IMR-90 (cell line): ENCODE measurements around the gene AMD1.

Source experiments
- BHLHE40 ChIP-seq: fragments of 150-350 bp; IDR thresholded peaks from 2 replicates; pipeline ENCODE4 v1.6.1; 2016; ENCODE audit warnings: mild to moderate bottlenecking, low read depth, low read length
- FOS ChIP-seq: fragments of 150-350 bp; IDR thresholded peaks from 2 replicates; pipeline ENCODE4 v1.6.1; 2016; ENCODE audit warnings: low read depth, low read length
- MAFK ChIP-seq: IDR thresholded peaks from 2 replicates; pipeline ENCODE4 v1.6.1; 2012; ENCODE audit warnings: low read depth, low read length, improper control_type of control experiment
- MAZ ChIP-seq: IDR thresholded peaks from 2 replicates; pipeline ENCODE4 v1.6.1; 2012; ENCODE audit warnings: low read depth, mild to moderate bottlenecking, low read length, improper control_type of control experiment, moderate library complexity, borderline replicate concordance
- MXI1 ChIP-seq: IDR thresholded peaks from 2 replicates; pipeline ENCODE4 v1.6.1; 2012; ENCODE audit warnings: low read depth, mild to moderate bottlenecking, low read length, moderate library complexity, borderline replicate concordance
- POLR2A ChIP-seq: IDR thresholded peaks from 2 replicates; pipeline ENCODE4 v1.6.1; 2012; ENCODE audit warnings: mild to moderate bottlenecking, low read depth, low read length
- RAD21 ChIP-seq: IDR thresholded peaks from 2 replicates; pipeline ENCODE4 v1.6.1; 2012; ENCODE audit warnings: low read length, improper control_type of control experiment
- RFX5 ChIP-seq: IDR thresholded peaks from 2 replicates; pipeline ENCODE4 v1.8.0; 2012; ENCODE audit warnings: low read depth, mild to moderate bottlenecking, low read length, moderate library complexity
- SMC3 ChIP-seq: fragments of 150-350 bp; IDR thresholded peaks from 2 replicates; pipeline ENCODE4 v1.6.1; 2016; ENCODE audit warnings: low read depth, mild to moderate bottlenecking, antibody characterized with exemption, low read length, moderate library complexity
- USF2 ChIP-seq: fragments of 150-350 bp; IDR thresholded peaks from 2 replicates; pipeline ENCODE4 v1.6.1; 2017; ENCODE audit warnings: mild to moderate bottlenecking, antibody characterized with exemption, low read length, low read depth
- TF ChIP-seq, protein P1 (sequence below): conservative IDR thresholded peaks from 2 replicates; pipeline ENCODE4 v1.5.1; 2012; ENCODE audit warnings: mild to moderate bottlenecking, low read depth, low read length, improper control_type of control experiment

DNA sequence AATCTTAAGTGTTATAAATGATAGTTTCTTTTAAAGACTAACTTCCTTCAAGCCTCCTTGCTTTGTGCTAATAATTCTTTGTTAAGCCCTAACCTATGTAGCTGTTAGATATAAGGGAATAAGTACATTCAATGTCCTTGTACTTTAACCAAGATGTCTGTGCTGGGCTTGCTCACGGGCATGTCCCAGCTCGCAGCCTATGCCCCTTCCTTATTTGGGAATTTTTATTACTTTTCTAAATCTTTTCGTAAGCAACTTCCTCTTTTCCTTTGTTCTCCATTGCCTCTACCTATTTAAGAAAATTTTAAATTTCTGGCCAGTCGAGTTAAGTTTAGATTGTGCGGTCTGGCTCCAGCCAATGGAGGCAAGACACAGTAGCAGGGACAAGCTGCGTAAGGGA, 33.3 kb upstream of the AMD1 start:
- TF ChIP-seq POLR2A, result no peak
- no peak for TF ChIP-seq BHLHE40
- TF ChIP-seq, protein P1, sequence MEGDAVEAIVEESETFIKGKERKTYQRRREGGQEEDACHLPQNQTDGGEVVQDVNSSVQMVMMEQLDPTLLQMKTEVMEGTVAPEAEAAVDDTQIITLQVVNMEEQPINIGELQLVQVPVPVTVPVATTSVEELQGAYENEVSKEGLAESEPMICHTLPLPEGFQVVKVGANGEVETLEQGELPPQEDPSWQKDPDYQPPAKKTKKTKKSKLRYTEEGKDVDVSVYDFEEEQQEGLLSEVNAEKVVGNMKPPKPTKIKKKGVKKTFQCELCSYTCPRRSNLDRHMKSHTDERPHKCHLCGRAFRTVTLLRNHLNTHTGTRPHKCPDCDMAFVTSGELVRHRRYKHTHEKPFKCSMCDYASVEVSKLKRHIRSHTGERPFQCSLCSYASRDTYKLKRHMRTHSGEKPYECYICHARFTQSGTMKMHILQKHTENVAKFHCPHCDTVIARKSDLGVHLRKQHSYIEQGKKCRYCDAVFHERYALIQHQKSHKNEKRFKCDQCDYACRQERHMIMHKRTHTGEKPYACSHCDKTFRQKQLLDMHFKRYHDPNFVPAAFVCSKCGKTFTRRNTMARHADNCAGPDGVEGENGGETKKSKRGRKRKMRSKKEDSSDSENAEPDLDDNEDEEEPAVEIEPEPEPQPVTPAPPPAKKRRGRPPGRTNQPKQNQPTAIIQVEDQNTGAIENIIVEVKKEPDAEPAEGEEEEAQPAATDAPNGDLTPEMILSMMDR, result no peak
- TF ChIP-seq MAFK, result no peak
- no peak for TF ChIP-seq RFX5
- TF ChIP-seq MAZ, result no peak
- no peak for TF ChIP-seq FOS
- no peak for TF ChIP-seq SMC3
- no peak for TF ChIP-seq MXI1
- no peak for TF ChIP-seq USF2
- no peak for TF ChIP-seq RAD21
